Adipocyte (in vitro differentiated cells): ENCODE data around the gene CBX8.

Experiments used
- DNase-seq: peaks from one replicate; pipeline ENCODE4 v3.0.0-alpha.2; 2015; ENCODE audit warnings: low read depth
- H3K27me3 ChIP-seq: replicated peaks from 2 replicates; pipeline ENCODE4 v1.7.0; 2013; ENCODE audit warnings: mild to moderate bottlenecking, low read length, moderate library complexity; ENCODE audit not compliant: control insufficient read depth, insufficient read depth
- H3K36me3 ChIP-seq: 2 replicates; pipeline ENCODE4 v1.7.0; 2013; ENCODE audit warnings: low read length, mild to moderate bottlenecking, moderate library complexity; ENCODE audit not compliant: control insufficient read depth, insufficient read depth, severe bottlenecking
- H3K4me1 ChIP-seq: 2 replicates; pipeline ENCODE4 v1.7.0; 2013; ENCODE audit warnings: mild to moderate bottlenecking, low read length, moderate library complexity; ENCODE audit not compliant: control insufficient read depth, insufficient read depth
- H3K4me3 ChIP-seq: 2 replicates; pipeline ENCODE4 v1.7.0; 2013; ENCODE audit warnings: mild to moderate bottlenecking, low read length, moderate library complexity
- H3K9ac ChIP-seq: 2 replicates; pipeline ENCODE4 v1.7.0; 2013; ENCODE audit warnings: mild to moderate bottlenecking, low read length, moderate library complexity
- H3K9me3 ChIP-seq: 2 replicates; pipeline ENCODE4 v1.7.0; 2013; ENCODE audit warnings: mild to moderate bottlenecking, low read length, moderate library complexity; ENCODE audit not compliant: control insufficient read depth

Gene CBX8

DNA sequence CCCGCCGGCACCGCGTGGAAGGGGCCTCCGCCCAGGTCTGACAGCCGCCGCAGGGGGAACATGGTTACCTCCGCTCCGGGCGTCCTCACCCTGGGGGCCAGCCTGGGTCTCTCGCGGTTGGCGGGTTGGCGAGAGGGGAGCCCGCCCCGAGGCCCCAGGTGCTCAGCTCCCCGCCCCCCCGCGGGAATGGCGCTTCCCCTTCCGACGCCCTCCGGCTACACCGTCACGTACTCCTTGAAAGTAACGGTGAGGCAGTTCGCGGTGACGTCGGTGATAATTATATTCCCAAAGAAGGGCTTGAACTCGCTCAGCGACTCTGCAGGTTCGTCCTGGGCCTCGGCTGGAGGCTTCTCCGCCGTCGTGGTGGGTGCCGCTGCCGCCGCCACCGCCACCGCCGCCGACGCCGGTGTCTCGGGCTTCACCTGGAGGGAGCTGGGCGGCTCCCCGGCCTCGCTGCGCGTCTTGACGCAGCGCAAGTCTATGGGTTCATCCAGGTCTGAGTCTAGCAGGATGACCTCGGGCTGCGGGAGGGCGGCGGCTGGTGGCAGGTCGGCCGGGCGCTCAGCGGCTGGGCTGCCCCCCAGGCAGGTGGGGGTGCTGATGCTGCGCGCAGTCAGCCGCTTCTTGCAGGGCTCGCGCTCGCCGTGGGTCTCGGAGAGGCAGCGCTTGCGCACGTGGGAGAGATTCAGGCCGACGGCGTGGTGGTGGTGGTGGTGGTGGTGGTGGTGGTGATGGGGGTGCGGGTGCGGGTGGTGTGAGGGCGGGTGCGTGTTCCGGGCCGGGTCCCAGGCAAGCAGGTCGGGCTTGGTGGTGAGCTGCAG lies 37.1 kb upstream of the CBX8 start:
- H3K4me3 ChIP-seq, result no peak overlapping the region
- H3K27me3 ChIP-seq, result peaks cover 8% of the 10 kb centered on the region
- H3K9me3 ChIP-seq, result no peaks in the 10 kb centered on the region
- H3K9ac ChIP-seq, result no peak overlapping the region
- peaks cover 28% of the 10 kb centered on the region for H3K4me1 ChIP-seq
- DNase-seq, result no peak
- H3K36me3 ChIP-seq, result peaks cover 17% of the 10 kb centered on the region

DNA sequence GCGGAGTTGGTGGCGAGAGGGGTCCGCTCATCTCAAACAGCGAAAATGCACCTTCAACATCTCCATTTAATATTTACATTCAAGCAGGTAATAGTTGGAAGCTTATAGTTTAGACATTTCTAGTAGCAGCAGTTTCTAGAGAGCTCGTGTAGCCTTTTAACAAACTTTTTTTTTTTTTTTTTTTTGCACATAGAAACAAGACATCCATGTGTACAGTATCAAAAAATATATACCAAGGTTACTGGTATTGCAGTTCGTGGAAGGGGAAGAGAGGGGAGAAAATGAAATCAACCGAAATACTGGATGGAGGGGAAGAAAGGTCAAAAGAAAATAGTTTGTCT lies 36.2 kb upstream of the CBX8 start:
- no peak overlapping the region for H3K9ac ChIP-seq
- no peak overlapping the region for H3K4me3 ChIP-seq
- peaks cover 28% of the 10 kb centered on the region for H3K4me1 ChIP-seq
- no peaks in the 10 kb centered on the region for H3K9me3 ChIP-seq
- peaks cover 17% of the 10 kb centered on the region for H3K36me3 ChIP-seq
- no peak for DNase-seq
- peaks cover 8% of the 10 kb centered on the region for H3K27me3 ChIP-seq

DNA sequence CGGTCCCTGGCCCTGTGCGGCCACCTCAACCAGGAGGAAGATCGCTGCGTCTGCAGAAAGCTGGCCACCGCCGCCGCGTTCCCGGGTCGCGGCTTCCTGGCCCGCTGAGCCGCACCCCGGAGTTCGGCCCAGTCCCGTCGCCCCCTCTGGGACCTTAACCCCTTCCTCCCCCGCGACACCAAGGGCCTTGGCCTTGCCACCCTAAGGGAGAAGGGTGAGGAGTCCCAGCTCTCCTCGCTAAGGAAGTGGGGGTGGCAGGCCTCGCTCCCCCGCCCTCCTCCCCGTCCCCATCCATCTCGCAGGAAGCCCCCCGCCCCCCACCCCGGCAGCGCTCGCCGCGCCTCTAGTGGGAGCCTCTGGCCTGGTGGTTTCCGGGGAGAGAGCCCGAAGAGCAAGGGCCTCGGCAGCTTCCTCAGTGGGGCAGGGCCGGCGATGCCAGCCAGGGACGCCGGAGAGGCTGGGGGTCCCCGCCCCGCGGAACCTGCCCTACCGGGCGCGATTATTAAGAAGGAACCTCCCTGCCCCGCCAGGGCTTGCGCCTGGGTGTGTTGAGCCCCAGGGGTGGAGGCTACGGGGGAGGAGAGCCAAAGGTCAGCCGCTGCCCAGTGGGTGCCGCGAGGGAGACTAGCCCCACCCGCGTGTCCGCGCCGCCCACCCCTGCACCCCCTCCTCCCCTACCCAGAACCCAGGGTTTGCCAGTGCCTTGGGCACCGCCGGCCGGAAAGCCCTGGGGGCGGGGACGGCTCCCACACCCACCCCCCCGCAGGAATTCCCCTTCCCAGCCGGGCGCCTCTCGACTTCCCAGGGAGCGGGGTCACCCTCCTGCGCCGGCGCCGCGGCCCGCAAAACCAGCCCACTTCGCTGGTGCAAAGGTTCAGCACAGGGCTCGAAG lies 35.6 kb upstream of the CBX8 start:
- peaks cover 17% of the 10 kb centered on the region for H3K36me3 ChIP-seq
- H3K9me3 ChIP-seq, result no peaks in the 10 kb centered on the region
- H3K9ac ChIP-seq, result no peak overlapping the region
- DNase-seq, result no peak
- peak overlapping the region; percentile 23 for H3K4me3 ChIP-seq
- H3K27me3 ChIP-seq, result peaks cover 8% of the 10 kb centered on the region
- H3K4me1 ChIP-seq, result peaks cover 21% of the 10 kb centered on the region

DNA sequence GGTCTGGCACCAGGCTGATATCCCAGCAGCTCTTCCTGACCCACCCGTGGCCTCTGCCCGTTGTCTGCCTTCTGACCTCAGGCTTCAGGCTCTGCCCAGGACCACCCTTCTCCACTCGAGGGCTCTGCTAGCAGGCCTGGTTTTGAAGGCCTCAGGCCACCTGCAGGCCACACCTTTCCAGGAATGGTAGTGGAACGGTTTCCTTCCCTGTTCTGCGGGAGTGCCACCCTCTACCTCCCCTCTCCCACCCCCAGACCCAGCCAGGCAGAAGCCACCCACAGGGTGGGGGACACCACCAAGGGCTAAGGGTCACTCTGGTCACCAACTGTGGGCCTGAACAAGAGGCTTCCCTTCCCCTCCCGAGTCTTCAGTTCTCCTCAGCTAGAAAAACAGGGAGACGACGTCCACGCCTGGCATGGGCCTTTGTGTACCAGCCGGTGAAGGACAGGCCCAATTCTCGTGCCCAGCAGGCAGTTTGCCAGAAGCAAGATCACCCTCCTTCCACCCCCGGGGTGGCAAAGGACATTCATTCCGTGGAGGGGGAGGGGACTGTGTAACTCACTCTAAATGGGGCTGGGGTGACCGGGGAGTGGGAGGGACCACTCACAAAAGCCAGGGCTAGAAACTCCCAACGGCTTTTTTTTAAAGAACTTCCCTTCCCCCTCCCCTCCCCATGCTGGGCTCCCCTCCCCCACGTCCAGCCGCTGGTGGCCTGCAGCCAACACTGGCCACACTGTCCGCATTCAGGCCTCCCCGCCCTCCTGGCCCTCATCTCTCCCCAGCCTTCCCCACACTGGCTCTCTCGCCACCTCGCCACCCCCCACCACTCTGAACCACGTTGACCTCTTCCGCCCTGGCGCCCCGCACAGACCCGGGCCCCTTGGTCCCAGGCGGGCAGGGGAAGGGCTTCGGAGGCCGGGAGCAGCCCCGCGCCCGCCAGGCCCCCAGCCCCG lies 34.7 kb upstream of the CBX8 start:
- H3K9ac ChIP-seq, result no peak overlapping the region
- H3K4me3 ChIP-seq, result peak overlapping the region; percentile 23
- H3K27me3 ChIP-seq, result peaks cover 16% of the 10 kb centered on the region
- no peaks in the 10 kb centered on the region for H3K9me3 ChIP-seq
- peaks cover 12% of the 10 kb centered on the region for H3K4me1 ChIP-seq
- DNase-seq, result no peak
- H3K36me3 ChIP-seq, result peaks cover 17% of the 10 kb centered on the region

DNA sequence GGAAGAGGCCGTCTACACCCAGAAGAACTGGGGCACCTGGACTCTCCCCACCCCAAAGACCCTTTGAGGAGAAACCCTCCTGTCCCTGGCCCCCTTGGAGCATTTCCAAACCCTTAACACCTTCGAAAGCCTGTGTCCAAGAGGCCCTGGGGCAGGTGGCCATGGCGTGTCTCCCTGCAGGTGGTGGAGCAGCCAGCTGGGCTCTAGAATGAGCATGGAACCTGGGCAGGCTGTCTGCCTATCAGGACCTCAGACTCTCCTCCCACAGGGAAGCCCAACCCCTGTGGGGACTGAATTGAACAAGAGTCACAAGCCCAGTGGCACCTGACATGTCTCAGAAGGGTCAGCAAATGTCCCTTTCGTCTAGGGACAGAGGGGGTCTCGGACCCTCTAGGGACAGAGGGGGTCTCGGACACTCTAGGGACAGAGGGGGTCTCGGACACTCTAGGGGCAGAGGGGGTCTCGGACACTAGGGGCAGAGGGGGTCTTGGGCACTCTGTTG lies 33.9 kb upstream of the CBX8 start:
- Histone ChIP-seq H3K4me3 (no peak overlapping the region), H3K9me3 (no peaks in the 10 kb centered on the region), H3K27me3 (peaks cover 23% of the 10 kb centered on the region), H3K4me1 (peaks cover 8% of the 10 kb centered on the region), H3K36me3 (peaks cover 17% of the 10 kb centered on the region), H3K9ac (no peak overlapping the region)
- no peak for DNase-seq

DNA sequence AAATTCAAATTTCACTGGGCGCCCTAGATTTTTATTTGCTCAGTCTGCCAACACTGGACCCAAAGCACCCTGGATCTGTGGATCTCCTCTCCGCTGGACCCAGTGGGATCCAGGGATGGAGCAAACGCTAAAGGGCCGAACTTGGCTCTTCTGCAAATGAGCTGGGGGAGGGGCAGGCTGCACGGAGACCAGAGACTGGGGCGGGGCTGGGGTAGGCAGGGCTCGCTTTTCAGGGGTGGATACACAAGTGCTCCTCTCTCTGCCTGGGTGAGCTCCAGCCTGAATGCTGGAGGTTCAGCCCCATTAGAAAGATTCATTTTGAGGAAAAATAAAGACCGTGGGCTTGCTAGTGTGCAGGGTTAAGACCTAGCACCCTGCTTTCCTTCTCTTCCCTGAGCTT lies 33.4 kb upstream of the CBX8 start:
- peaks cover 24% of the 10 kb centered on the region for H3K27me3 ChIP-seq
- H3K36me3 ChIP-seq, result peaks cover 16% of the 10 kb centered on the region
- H3K9me3 ChIP-seq, result no peaks in the 10 kb centered on the region
- no peak overlapping the region for H3K9ac ChIP-seq
- no peak overlapping the region for H3K4me3 ChIP-seq
- no peak for DNase-seq
- H3K4me1 ChIP-seq, result peaks cover 8% of the 10 kb centered on the region

DNA sequence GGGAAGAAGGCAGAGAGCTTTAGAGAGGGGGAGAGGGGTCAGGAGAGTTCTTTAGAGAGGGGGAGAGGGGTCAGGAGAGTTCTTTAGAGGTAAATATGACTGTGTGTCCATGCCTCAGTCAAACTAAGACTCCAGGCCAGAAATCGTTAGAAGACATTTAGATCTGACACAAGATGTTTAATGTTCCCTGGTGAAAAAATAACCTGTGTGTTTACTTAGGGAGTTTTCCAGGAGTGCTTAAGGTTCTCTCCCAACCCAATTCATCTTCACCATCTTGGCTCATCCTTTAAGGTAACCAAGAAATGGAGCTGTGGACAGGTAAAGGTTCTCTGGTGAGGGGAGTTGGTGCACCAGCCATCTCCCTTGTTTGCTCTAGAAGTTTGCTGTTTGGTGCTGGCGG lies 32.6 kb upstream of the CBX8 start:
- no peak for DNase-seq
- H3K27me3 ChIP-seq, result peaks cover 33% of the 10 kb centered on the region
- H3K4me3 ChIP-seq, result no peak overlapping the region
- H3K36me3 ChIP-seq, result peaks cover 8% of the 10 kb centered on the region
- no peaks in the 10 kb centered on the region for H3K9me3 ChIP-seq
- no peak overlapping the region for H3K9ac ChIP-seq
- peaks cover 8% of the 10 kb centered on the region for H3K4me1 ChIP-seq

DNA sequence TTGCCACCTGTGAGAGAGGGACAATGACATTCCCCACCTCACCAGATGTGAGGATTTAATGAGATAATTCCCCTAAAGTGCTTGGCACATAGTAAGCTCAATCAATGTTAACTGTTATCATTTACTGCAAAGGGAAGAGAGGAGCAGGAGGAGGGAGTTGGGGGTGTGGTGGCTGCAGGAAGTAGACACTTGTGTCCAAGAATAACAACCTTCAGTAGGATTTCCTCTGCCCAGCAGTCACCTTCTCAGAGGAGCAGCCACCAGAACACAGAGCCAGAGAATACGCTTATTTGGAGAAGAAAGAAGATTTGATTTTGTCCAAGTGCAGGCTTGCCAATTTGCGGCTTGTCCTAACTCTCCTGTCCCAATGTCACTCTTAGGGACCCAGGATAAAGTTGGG lies 32.1 kb upstream of the CBX8 start:
- no peak for DNase-seq
- Histone ChIP-seq H3K9ac (no peak overlapping the region), H3K4me1 (peaks cover 8% of the 10 kb centered on the region), H3K9me3 (no peaks in the 10 kb centered on the region), H3K4me3 (no peak overlapping the region), H3K36me3 (peaks cover 7% of the 10 kb centered on the region), H3K27me3 (peaks cover 33% of the 10 kb centered on the region)

DNA sequence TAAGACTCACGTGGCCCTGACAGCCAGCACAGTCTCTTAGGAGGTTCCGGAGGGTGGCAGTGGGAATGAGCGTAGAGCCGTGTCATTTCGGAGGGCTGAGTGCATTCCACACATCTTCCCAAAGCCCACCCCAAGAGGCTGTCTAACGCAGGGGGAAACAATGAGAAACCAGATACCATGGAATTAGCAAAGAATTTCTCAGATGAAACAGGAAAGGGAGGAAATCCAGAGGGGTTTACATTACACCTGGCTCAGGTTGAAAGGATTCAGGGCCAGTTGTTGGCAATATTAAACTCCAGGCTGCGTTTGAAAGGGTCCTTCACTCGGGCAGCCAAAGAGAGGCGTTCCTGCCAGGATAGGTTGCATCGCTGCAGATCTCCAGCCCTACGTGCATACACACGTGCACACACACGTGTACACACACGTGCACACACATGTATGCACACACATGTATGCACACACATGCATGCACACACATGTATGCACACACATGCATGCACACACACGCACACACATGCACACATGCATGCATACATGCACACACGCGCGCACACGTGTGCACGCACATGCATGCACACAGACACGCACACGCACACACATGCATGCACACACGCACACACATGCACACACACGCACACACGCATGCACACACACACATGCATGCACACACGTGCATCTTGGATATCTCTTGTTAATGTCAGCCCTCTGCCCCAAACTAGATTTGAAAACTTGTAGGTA lies 30.1 kb upstream of the CBX8 start:
- DNase-seq, result no peak
- Histone ChIP-seq H3K36me3 (no peaks in the 10 kb centered on the region), H3K9ac (no peak overlapping the region), H3K4me1 (peaks cover 6% of the 10 kb centered on the region), H3K4me3 (no peak overlapping the region), H3K27me3 (peaks cover 34% of the 10 kb centered on the region), H3K9me3 (no peaks in the 10 kb centered on the region)

DNA sequence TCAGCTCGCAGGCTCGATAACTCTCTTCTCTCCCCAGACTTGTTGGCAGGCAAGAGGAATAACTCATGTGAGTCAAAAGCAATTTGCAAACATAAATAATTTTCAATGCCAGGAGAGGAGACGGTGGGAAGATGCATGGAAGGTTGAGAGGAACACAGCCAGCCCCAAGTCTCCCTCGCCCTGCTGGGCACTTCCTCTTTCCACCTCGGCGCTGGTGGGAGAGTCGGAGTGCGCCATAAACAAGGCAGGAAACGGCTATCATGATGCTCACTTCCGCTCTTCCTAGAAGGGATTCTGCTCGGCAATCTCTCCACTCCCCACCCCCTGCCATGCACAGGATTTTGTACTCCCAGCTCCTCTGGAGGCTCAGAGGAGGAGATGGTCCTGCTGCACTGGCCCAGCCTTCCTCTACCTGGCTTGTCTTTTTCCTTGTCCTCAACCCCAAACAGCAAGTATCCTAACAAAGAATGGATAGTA lies 29.4 kb upstream of the CBX8 start:
- peaks cover under 1% of the 10 kb centered on the region for H3K4me1 ChIP-seq
- no peaks in the 10 kb centered on the region for H3K36me3 ChIP-seq
- no peak for DNase-seq
- no peak overlapping the region for H3K4me3 ChIP-seq
- peaks cover 39% of the 10 kb centered on the region for H3K27me3 ChIP-seq
- H3K9ac ChIP-seq, result no peak overlapping the region
- H3K9me3 ChIP-seq, result no peaks in the 10 kb centered on the region
